SKM-1 (cell line): ENCODE measurements around the gene GNGT2.

ENCODE experiments used
- DNase-seq: peaks from one replicate; lab custom pipeline; 2025; ENCODE audit not compliant: unreplicated experiment; lab: John Stamatoyannopoulos, UW

The GNGT2 gene

DNA sequence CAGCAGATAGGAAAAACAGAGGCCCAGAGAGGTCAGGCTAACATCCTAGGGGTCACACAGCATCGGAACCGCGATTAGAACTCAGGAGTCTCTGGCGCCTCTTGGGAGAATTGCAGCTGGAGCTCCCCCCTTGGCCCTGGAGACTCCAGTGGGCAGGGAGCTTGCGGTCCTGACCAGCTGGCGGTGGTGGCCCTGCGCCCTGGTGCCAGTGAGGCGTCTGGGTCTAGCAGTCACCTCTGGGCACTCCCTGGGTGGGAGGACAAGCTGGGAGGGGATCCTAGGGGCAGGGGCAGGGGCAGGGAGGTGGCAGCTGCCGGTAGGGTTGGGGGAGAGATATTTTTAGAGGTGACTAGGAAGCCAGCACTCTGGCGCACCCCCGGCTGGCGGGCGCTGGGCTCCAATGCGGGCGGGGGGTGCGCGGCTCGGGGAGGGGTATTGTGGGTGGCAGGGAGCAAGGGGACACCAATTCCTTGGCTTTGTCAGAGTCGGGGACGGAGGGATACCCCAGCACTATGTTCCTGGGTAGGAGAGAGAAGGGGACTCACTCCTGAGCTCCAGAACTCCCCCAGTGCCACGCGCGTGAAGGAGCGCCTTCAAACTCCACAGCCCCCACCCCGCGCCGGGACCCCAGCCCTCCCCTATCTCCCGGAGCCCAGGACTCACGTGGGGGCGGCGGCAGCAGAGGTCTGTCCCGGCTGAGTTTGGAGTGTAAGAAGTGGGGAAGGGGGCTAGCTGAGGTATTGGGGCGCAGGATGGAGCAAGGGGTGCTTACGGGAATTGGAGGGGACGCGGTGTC, 19.6 kb upstream of the GNGT2 start:
- DNase-seq = no peak

DNA sequence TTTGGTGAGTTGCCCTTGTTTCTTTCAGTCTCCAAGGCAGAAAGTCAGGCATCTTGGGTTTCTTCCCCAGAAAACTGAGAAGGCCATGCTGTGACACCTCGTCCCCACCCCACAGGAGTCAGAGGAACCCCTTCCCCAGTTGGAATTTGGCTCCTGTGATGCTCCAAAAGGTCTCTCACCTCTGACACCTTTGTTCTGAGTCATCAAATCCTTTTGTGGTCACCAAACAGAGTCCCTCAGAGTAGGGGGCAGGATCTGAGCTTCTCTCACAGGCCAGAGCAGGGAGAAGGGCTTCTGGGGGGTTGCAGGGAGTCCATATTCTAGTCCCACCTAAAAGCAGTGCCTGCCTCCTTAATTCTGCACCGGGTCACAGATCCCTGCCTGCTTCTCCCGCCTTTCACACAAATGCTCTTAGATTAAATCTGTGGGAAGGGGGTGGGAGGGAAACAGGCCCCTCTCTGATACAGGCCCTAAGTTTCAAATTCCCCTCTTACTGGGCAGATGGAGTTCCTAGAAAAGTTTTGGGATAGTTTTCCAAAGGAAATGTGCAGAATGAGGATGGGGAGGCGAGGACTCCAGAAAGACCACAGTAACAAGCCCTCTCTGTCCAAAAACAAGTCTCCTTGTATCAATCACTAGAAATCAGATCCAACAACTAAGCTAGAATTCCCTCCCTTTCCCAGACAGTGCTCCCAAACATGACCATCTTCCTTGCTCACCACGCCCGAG, 18.9 kb upstream of the GNGT2 start:
- DNase-seq = no peak

DNA sequence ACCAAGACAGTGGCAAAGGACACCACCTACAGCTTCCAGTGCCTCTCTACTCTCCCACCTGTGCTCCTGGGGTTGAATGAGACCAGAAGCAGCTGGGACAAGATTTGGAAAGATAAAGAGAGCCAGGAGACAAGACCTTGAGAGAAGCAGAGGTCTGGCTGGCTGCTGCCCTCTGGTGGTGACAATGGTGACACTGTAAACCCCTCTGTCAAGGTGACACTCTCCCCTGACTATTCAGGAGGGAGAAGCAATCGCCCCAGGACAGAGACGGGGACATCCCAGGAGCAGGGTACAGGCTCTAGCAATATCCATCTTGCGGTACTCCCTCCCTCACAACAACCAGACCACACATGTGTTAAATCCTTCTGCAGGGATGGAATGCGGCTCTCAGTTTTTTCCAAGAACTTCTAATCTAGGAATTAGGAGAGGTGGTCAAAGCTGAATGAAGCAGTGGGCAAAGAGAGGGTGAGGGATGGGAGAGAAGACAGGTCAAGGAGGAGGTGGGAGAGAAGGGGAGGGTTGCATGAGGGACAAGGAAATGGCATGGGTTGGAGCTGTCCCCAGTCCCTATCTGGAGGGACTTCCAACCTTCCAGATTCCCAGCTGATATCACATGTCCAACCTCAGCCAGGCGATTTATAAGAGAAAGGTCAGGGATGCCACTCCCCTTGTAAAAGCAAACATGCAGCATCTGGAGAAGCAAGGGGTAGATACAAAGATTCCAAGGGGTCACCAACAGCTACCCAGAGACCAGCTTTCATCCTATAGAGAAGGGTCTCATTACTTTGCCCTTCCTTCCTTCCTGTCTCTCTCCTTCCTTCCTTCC, 17.3 kb upstream of the GNGT2 start:
- peak; percentile 50 for DNase-seq

DNA sequence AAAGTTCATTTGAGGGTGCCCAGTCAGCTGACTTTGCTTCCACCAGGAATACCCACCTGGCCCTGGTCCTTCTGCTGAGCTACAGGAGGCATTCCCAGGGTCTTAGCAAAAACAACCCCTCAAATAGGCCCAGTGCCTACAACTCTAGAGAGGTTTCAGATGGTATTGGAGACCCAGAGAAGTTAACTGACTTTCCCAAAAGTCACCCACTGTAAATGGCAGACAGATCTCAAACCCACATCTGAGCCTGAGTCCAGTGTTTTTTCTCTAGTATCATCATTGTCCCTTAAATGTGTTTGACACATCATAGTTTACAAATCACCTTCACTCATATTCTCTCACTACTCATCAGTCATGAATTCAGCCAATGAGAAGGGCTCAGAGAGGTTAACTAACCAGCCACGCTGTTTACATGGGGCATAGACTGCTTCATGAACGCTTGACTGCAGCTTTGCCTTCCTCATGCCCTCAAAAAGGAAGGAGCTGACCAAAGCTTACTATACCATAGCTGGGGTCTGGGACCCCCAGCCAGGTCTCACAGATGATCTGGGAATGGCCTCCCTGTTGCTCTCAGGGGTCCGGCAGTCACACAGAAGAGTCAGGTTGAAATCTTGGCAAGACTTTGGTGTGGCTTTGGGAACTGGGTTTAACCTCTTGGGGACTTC, 16.5 kb upstream of the GNGT2 start:
- no peak for DNase-seq

DNA sequence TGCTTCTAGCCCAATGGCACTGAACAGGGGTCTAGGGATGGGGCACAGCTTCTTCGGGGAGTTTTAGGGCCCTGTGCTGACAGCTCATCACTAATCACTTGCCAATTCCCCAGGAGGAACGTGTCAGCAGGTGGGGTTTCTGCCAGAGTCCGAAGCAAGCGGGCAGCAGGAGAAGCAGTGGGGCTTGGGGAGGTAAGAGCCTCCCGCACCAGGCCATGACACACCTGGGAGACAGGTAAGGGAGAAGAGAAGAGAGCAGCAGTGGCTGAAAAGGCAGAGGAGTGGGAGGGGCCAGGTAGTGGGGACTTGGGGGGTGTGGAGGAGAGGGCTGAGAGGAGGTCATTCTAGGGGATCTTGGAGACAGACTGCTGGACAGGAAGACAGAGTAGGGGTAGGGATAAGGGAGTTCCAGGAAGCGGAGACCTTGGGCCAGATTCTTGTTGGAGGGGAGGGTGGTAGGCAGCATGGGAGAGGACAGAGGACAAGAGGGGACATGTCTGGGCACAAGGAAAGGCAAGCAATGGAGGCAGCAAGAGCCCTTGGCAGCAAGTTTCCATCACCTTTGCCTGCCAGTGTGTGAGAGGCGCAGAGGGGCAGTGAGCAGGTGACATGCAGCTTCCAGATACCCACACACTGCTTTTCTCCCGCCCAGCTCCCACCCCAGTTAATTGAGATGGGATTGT, 15.3 kb upstream of the GNGT2 start:
- no peak for DNase-seq

DNA sequence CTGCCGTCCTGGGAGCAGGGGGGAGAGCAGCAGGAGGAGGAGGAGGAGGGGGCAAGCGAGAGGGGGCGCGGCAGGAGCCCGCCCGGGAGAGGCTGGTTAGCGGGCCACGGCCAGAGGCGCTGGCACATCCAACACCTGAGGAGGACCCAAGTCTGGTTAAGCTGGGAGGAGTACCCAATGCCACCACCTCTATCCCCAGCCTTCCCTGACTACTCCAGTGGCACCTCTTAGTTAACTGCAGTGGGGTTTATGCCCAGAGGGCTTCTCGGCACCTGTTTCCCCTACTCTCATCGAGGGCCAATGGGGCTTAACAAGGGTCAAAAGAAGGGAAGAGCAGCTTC, 14.6 kb upstream of the GNGT2 start:
- no peak for DNase-seq

DNA sequence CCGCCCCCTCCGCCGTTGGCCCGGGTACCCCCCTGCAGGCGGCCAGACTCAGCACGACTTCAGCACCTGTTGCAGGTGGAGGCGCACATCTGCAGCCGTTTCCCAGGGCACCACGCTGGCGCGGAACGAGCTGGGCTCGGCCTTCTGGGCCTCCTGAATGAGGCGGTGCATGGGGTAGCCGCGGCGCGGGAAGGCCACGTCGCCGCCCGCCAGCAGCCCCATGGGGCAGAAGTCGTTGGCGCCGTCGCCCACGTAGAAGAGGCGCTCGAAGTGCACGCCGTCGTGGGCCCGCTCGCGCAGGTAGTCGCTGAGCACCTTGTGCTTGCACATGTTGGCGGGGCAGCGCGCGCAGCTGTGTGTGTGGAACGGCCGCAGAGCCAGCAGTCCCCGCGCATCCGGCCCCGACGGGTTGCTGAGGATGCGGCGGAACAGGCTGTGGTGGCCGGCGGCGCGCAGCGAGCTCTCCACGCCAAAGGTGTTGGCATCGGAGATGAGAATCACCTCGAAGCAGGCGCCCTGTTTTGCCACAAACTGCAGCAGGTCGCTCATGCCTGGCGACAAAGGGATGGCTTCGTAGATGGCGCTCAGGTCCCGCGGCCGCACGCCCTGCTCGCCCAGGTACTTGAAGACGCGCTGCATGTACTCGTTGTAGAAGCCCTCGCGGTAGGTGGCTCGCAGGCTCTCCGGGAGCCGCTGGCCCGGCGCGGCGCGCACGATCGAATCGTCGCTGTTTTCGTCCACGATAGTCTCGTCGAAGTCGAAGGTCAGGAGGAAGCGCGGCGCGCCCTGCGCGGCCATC, 14.0 kb upstream of the GNGT2 start:
- no peak for DNase-seq

DNA sequence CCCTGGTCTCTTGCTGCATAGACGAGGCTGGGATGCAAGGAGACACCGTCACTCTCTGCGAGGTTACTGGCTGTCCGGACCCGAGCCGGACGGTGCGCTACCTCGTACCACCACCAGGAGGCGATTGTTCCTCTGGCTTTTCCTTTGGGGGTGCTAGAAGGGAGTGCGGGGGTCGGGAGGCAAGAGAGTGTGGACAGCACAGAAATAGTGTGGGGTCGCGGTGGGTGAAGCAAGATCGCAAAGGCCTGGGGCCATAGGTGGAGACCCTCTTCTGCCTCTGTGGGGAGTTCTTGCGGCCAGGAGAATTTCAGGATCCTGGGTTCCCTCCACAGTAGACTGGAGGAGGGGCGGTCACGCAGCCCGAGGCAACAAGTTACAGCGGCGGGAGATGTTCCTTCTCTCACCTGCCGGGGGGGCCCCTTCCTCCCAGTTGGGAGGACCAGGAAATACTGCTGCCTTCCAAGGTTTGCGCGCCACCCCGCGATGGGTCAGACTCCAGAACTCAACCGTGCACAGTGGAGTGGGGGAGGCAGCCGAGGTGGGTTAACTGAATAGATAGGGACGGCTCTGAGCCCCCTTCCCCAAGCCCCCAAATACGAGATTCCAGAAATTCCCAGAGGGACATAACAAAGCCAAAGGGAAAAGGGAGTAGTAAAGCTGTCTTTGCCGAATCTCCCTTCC, 13.3 kb upstream of the GNGT2 start:
- no peak for DNase-seq

DNA sequence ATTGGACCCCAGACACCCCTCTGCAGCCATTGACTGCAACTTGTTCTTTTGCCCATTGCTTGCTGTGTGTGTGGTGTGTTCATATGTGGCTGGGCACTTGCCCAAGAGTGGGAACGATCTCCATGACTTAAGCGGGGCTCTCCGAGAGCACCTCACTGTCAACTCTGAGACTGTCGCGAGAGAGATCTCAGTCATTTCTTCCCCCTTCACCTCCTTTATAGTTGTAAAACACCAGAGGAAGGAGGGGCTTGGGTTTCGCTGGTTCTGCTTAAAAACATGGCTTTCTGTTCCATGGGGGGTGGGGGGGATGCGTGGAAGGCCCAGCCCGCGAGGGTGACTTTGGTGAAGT, 12.8 kb upstream of the GNGT2 start:
- DNase-seq = no peak

DNA sequence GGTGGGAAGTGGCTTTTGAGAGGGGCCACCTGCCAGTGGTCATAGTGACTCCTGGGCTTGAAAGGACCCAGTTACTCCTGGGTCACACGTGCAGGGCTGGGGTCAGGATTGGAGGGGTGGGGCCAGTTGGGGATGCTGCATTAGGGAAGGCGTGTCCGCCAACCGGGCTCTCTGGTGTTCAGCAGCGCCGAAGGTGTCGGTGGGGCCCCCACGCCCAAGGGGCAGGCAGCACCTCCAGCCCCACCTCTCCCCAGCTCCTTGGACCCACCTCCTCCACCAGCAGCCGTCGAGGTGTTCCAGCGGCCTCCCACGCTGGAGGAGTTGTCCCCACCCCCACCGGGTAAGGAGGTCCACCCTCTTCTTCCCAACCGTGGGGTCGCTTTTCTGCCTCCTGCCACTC, 9.6 kb upstream of the GNGT2 start:
- no peak for DNase-seq

DNA sequence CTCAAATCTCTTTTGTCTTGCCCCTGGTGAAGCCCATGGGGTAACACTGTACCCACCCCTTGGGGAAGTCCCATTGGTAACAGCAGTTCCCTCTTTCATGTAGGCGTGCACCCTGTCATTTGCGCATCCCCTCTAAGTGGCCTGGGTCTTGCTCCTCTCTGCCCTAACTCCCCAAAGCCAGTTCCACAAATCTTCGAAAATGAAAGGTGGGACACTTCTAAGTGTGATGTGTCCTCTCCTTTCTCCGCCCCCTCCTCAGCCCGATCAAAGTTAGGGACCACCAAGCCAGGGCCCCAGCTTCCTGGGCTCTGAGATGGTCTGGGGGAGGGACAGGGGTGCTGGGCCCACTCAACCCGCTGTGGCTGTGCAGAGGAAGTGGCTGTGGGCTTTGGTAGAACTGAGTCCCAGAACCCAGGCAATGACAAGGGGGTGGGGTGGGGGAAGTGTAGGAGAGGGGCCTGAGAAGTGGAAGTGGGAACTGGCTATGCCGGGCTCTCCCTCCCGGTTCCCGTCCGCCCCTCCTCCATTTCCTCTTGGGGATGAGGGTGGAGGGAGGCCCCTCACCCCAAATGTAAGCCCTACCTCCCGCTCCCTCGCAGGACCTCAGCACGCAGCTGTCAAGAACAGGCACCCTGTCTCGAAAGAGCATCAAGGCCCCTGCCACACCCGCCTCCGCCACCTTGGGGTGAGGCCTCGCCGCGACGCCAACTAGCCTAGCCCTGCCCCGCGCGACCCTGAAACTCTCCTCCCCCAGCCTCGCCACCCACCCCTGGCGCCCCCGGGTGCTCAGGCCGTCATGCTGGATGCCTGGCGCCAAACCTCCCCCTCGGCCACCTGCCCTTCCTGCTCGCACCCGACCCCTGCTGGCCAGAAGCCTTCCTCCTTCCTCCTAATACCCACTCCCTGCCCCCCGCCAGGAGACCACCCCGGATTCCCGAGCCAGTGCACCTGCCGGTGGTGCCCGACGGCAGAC, 8.9 kb upstream of the GNGT2 start:
- DNase-seq = peak; percentile 55

DNA sequence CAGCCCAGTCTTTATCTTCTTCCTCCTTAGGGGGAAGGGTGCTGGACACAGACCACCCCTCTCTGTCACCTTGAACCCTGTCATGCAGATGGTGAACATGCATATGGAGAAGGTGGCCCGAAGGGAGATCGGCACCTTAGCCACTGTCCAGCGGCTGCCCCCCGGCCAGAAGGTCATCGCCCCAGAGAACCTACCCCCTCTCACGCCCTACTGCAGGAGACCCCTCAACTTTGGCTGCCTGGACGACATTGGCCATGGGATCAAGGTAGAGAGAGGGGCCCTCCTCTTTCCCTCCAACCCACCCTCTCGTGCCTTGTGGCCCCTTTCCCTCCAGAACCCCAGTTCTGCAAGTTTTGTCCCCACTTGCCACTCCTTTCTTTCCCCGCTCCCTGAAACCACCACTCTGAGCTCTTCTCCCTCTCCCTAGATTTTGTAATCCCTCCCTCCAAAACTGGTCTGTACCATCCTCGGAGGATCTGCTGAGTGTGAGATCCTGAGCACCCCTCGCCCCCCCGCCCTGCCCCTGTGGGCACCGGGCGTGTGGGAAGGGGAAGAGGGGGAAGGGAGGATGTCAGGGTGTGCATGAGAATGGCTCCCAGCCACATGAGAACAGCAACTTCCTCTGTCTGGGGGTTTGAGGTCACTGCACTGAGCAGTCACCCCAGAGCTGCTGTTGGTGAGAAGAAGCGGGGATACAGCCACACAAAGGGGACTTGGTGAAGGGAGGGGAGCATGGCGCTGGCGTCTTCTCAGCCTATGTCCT, 7.5 kb upstream of the GNGT2 start:
- DNase-seq = peak; percentile 80

DNA sequence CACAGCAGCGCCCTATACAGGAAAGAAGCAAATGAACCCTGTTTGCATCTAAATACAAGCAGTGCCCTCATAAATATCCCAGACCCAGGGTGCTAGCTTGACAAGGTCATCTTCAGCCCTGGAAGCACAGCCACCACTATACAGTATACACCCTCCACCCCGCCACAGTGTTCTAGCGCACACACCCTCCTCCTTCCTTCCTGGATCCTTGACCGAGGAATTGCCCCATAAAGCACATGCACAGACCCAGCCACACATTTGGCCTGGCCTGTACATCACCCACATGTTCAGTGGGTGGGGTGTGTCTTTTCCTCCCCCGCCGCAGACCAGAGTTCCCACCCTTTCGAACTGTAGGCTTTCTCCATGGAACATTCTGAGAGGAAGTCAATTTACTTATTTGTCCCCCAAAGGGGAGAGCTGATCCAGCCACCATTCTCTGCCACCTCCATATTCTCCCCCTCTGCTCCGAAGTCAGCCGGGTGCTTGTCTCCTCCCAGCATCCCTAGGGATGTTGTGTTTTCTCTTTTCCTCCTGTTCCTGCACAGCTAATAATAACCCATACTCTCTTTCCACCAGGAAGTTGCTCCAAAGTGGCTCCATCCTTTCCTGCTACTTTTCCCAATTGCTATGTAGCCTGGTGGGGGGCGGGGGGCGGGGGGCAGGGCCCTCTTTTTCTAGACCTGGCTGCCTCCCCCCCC, 6.7 kb upstream of the GNGT2 start:
- peak; percentile 35 for DNase-seq

DNA sequence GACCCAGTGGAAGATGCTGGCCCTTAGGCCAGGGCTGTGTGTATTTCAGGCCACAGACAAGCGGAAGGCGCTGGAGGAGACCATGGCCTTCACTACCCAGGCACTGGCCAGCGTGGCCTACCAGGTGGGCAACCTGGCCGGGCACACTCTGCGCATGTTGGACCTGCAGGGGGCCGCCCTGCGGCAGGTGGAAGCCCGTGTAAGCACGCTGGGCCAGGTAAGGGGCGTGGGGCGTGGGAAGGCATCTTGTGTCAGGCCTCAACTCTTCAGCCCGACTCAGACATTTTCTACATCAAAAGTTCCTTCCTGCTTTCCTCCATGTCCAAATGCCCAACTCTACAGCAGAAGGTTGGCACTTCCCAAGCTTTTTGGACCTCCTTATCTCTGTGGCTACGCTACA, 6.1 kb upstream of the GNGT2 start:
- DNase-seq = no peak

DNA sequence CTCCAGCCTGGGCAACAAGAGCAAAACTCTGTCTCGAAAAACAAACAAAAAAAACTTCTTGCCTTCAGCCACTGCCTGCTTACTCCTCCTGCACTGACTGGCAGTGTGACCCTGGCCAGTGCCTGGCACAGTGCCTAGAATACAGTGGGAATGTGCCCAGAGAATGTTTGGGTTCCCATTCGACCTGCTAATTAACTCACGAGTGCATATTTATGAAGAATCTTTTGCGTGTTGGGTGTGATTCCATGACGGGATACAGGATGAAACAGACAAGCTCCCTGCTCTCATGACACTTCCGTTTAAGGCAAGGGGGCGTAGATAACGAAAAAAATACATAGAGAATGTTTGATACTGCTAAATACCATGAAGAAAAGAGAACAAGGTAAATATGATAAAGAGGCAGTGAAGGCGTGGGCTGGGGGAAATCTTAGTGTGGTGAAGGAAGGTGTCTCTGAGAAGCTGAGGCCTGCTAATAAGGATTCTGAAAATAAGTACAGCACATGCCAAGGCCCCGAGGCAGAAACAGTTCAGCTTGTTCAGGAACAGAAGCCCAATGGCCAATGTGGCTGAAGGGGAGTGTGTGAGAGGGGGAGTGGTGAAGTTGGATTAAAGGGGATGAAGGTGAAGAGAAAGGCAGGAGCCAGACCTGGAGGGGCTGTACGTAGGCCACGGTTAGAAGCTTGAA, 4.4 kb upstream of the GNGT2 start:
- DNase-seq = no peak

DNA sequence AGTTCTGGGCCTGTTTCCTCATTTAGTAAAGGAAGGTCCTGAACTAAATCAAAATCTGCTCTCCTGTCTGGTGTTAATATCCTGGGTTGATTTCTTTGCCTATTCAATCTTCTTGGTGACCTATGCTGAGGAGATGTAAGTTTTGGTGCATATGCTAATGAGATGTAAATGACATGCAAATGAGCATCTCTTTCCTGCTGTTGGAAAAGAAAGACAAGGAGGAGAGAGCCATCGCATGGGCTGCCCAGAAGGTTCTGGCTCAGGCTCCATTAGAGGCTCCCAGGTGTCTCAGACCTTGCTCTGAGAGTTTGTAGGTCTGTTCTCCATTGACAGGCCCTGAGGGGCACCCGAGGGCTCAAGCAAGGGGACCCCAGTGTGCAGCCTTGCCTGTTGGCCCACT, 3.5 kb upstream of the GNGT2 start:
- DNase-seq = no peak
